ENCODE results near the gene SUGT1. TPM values are rescaled to one million over a fixed set of nuclear protein-coding genes. Genes with fewer than 3 reads are reported as not detected.
"Not testable (repeated sequence)": the region's sequence is repeated elsewhere in the genome, so short reads cannot be mapped to it uniquely, and the experiment has no call there.

SUGT1 gene
- total and polyA plus RNA-seq, 10 of the 15 experiments (the other 5 are each of a cell fraction or from before 2014, with no cell fraction given) = 46.7 to 122 (median 77.3) TPM

DNA sequence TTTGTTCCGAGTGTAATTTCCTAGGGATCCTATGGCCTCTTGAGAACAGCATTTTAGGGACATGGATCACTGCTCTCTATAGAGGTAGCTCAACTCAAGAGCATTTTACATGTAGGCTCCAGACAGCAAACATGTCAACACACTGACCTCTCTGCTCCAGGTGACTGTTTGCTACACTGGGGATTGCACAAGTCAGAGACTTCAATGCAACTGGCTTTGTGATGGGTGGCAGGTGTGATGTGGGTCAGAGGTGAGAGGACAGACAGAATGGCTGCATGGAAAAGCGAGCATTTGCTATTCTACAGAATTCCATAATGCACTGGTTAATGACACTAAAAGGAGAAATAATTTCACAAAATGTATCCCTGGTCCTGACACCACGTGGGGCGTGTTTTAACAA lies 49.3 kb upstream of the SUGT1 start:
- POLR2A ChIA-PET; H3K9ac ChIP-seq (ENCODE audit: control insufficient read depth, insufficient read depth, low read length); H3K4me2 ChIP-seq (ENCODE audit: control insufficient read depth, insufficient read depth); H3K4me1 ChIP-seq (ENCODE audit: control insufficient read depth, insufficient read depth, low read length); RAD21 ChIA-PET (ENCODE audit: unreplicated experiment); in situ Hi-C loops (cut with MboI); H4K20me1 ChIP-seq (ENCODE audit: control insufficient read depth, insufficient read depth); H3K4me3 ChIP-seq; H3K79me2 ChIP-seq (ENCODE audit: control insufficient read depth, insufficient read depth, low read length); FAIRE-seq; SMC1A ChIA-PET (ENCODE audit: uncharacterized antibody, unreplicated experiment); BruUV-seq (replicated peaks); CTCF ChIA-PET; intact Hi-C loops (cut with micrococcal nuclease; ENCODE audit: unreplicated experiment); DNase-seq (ENCODE audit: low read depth, low spot score); H3K27ac ChIP-seq (ENCODE audit: control insufficient read depth, insufficient read depth); H2AFZ ChIP-seq (ENCODE audit: control insufficient read depth, low read depth, low read length); H3K27me3 ChIP-seq (replicated peaks in 1 of 2; ENCODE audit: control insufficient read depth in 2 of 2, insufficient read depth in 2 of 2, low read length in 1 of 2); H3K36me3 ChIP-seq (ENCODE audit: control insufficient read depth in 2 of 2, insufficient read depth in 2 of 2, low read length in 1 of 2); H3K9me3 ChIP-seq (replicated peaks; ENCODE audit: control insufficient read depth, insufficient read depth, low read length); ATAC-seq: not testable (repeated sequence)
- 48% methylated on average over 2 of the region's 4 CpGs for WGBS (ENCODE audit: insufficient coverage, insufficient replicate concordance, low lambda C conversion rate, missing lambda C conversion rate)

DNA sequence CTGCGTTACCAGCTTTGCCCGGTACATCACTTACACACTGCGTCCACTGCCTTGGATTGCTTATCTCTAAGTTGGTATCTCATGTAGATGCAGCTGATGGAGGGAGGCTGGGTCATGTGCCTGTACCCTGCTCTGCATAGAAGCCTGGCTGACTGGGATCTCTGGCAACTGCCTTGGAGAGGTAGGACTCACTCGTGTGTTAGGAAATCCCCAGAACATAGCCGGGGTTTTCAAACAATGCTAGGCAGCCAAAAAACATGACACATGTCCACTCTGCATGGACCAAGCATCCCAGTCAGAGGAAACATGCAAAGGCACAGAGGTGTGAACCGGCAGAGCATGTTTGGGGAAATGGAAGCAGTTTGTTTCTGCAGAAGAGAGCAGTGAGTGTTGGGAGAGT lies 46.5 kb upstream of the SUGT1 start:
- H4K20me1 ChIP-seq (ENCODE audit: control insufficient read depth, insufficient read depth); FAIRE-seq; H3K27ac ChIP-seq (ENCODE audit: control insufficient read depth, insufficient read depth); BruUV-seq (replicated peaks); H3K27me3 ChIP-seq (replicated peaks in 1 of 2; ENCODE audit: control insufficient read depth in 2 of 2, insufficient read depth in 2 of 2, low read length in 1 of 2); H3K4me1 ChIP-seq (ENCODE audit: control insufficient read depth, insufficient read depth, low read length); POLR2A ChIA-PET; intact Hi-C loops (cut with micrococcal nuclease; ENCODE audit: unreplicated experiment); H3K9ac ChIP-seq (ENCODE audit: control insufficient read depth, insufficient read depth, low read length); in situ Hi-C loops (cut with MboI); RAD21 ChIA-PET (ENCODE audit: unreplicated experiment); DNase-seq (ENCODE audit: low read depth, low spot score); ATAC-seq; H2AFZ ChIP-seq (ENCODE audit: control insufficient read depth, low read depth, low read length); H3K36me3 ChIP-seq (ENCODE audit: control insufficient read depth in 2 of 2, insufficient read depth in 2 of 2, low read length in 1 of 2); H3K4me3 ChIP-seq; H3K9me3 ChIP-seq (replicated peaks; ENCODE audit: control insufficient read depth, insufficient read depth, low read length); H3K79me2 ChIP-seq (ENCODE audit: control insufficient read depth, insufficient read depth, low read length); H3K4me2 ChIP-seq (ENCODE audit: control insufficient read depth, insufficient read depth): not testable (repeated sequence)
- CTCF ChIA-PET = interaction anchor here (1.6 kb wide), 1 partner anchor 362 kb away, joined by 7 read pairs; no protein-coding TSS in a partner anchor
- SMC1A ChIA-PET (ENCODE audit: uncharacterized antibody, unreplicated experiment) = interaction anchor here (1.2 kb wide), 1 partner anchor 362 kb away, joined by 5 read pairs; no protein-coding TSS in a partner anchor
- 52% methylated on average over 6 of the region's 6 CpGs for WGBS (ENCODE audit: insufficient coverage, insufficient replicate concordance, low lambda C conversion rate, missing lambda C conversion rate)

DNA sequence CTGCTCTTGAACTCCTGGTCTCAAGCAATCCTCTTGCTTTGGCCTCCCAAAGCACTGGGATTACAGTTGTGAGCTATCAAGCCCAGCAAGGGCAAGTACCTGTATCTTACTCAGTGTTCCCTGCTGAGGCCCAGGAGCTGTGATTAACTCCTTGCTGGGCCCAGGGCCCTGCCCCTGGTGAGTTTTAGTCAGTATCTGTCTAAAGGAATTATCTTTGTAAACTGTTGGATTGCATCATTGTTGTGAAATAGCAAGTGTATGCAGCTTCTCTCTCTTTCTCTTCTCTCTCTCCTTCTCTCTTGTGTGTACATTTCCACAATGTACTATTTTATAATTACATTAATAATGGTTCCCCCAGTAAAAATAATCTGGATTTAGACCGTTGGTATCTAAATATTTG lies 45.8 kb upstream of the SUGT1 start:
- DNase-seq (ENCODE audit: low read depth, low spot score); H4K20me1 ChIP-seq (ENCODE audit: control insufficient read depth, insufficient read depth); H3K27me3 ChIP-seq (replicated peaks in 1 of 2; ENCODE audit: control insufficient read depth in 2 of 2, insufficient read depth in 2 of 2, low read length in 1 of 2); FAIRE-seq; in situ Hi-C loops (cut with MboI); H3K79me2 ChIP-seq (ENCODE audit: control insufficient read depth, insufficient read depth, low read length); RAD21 ChIA-PET (ENCODE audit: unreplicated experiment); H2AFZ ChIP-seq (ENCODE audit: control insufficient read depth, low read depth, low read length); H3K9ac ChIP-seq (ENCODE audit: control insufficient read depth, insufficient read depth, low read length); H3K36me3 ChIP-seq (ENCODE audit: control insufficient read depth in 2 of 2, insufficient read depth in 2 of 2, low read length in 1 of 2); H3K4me1 ChIP-seq (ENCODE audit: control insufficient read depth, insufficient read depth, low read length); POLR2A ChIA-PET; H3K9me3 ChIP-seq (replicated peaks; ENCODE audit: control insufficient read depth, insufficient read depth, low read length); intact Hi-C loops (cut with micrococcal nuclease; ENCODE audit: unreplicated experiment); H3K27ac ChIP-seq (ENCODE audit: control insufficient read depth, insufficient read depth); BruUV-seq (replicated peaks); ATAC-seq; H3K4me3 ChIP-seq; H3K4me2 ChIP-seq (ENCODE audit: control insufficient read depth, insufficient read depth): not testable (repeated sequence)
- ChIA-PET SMC1A (ENCODE audit: uncharacterized antibody, unreplicated experiment) (interaction anchor here (1.2 kb wide), 1 partner anchor 361 kb away, joined by 5 read pairs; no protein-coding TSS in a partner anchor), CTCF (interaction anchor here (1.6 to 3.1 kb wide), 3 partner anchors 46 to 361 kb away, joined by 6 to 20 read pairs (median 7); partner anchors contain the start of gene SUGT1)
- 0% methylated on average over 1 of the region's 1 CpG for WGBS (ENCODE audit: insufficient coverage, insufficient replicate concordance, low lambda C conversion rate, missing lambda C conversion rate)

DNA sequence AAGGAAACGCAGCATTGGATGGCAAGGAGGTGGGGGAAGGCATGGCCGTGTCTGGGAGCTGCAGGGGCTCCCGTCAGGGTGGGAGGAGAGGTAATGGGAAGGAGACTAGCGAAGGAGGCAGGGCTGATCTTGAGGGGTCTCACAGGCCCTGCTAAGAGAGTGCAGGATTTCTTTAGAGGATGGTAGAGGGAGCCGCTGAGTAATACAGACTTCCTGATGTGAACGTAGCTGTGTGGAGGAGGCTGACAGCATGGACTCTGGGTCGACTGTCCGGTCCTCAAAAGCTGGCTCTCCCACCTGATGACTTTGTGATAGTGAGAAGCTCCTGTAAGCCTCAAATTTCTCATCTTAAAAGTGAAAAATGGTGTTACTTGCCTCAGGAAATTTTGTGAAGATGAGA lies 44.5 kb upstream of the SUGT1 start:
- H4K20me1 ChIP-seq (ENCODE audit: control insufficient read depth, insufficient read depth); ATAC-seq; BruUV-seq (replicated peaks); H3K9ac ChIP-seq (ENCODE audit: control insufficient read depth, insufficient read depth, low read length); FAIRE-seq; H3K36me3 ChIP-seq (ENCODE audit: control insufficient read depth in 2 of 2, insufficient read depth in 2 of 2, low read length in 1 of 2); H3K27me3 ChIP-seq (replicated peaks in 1 of 2; ENCODE audit: control insufficient read depth in 2 of 2, insufficient read depth in 2 of 2, low read length in 1 of 2); POLR2A ChIA-PET; in situ Hi-C loops (cut with MboI); H3K4me1 ChIP-seq (ENCODE audit: control insufficient read depth, insufficient read depth, low read length); H2AFZ ChIP-seq (ENCODE audit: control insufficient read depth, low read depth, low read length); DNase-seq (ENCODE audit: low read depth, low spot score); H3K9me3 ChIP-seq (replicated peaks; ENCODE audit: control insufficient read depth, insufficient read depth, low read length); H3K79me2 ChIP-seq (ENCODE audit: control insufficient read depth, insufficient read depth, low read length); H3K4me2 ChIP-seq (ENCODE audit: control insufficient read depth, insufficient read depth); H3K4me3 ChIP-seq; H3K27ac ChIP-seq (ENCODE audit: control insufficient read depth, insufficient read depth): not testable (repeated sequence)
- 8% methylated on average over 8 of the region's 8 CpGs for WGBS (ENCODE audit: insufficient coverage, insufficient replicate concordance, low lambda C conversion rate, missing lambda C conversion rate)
- ChIA-PET SMC1A (ENCODE audit: uncharacterized antibody, unreplicated experiment) (interaction anchor here (1.5 to 3.6 kb wide), 4 partner anchors 54 to 202 kb away, joined by 3 to 17 read pairs (median 8); no protein-coding TSS in a partner anchor), RAD21 (ENCODE audit: unreplicated experiment) (interaction anchor here (3.9 kb wide), 1 partner anchor 360 kb away, joined by 27 read pairs; no protein-coding TSS in a partner anchor), CTCF (interaction anchor here (0.6 to 3.4 kb wide), 10 partner anchors 27 to 643 kb away, joined by 3 to 31 read pairs (median 8); partner anchors contain the start of gene SUGT1)
- intact Hi-C loops (cut with micrococcal nuclease; ENCODE audit: unreplicated experiment) = loop anchor here (2.0 kb wide), 1 partner anchor 361 kb away; no protein-coding TSS in a partner anchor

Measured in GM12878 (cell line).